ENCODE measurements around the gene NXPE3. TPM values are rescaled to one million over a fixed set of nuclear protein-coding genes. Genes with fewer than 3 reads are reported as not detected.

Gene NXPE3
- total RNA-seq, 6 experiments from 2014 or later: 37.7 to 44.3 (median 41.0) TPM

DNA sequence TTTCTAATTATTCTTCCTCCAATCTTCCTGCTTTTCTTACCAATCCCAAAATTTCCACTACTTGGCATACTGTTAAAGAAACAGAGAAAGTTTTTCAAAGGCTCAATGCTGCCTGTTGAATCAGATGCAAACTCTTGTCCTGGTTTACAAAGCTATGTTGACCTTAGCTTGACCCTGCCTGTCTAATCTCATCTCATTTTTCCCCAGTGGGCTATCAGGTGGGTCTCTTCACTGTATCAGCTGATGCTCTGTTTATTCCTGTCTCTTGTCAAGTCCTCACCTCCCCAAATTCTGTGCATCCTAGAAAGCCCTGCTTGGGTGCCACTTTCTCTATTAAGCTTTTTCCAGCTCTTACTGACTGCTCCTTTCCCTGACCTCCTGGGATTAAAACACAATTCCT is 88.5 kb downstream of the NXPE3 start:
- H3K27ac Mint-ChIP-seq: peak overlapping the region; percentile 12; the same call in 1 of the 2 replicates
- peaks cover 19% of the 10 kb centered on the region for H3K27me3 Mint-ChIP-seq (ENCODE audit: insufficient read depth)
- H3K4me1 Mint-ChIP-seq (ENCODE audit: low read depth): peaks cover 82% of the 10 kb centered on the region

DNA sequence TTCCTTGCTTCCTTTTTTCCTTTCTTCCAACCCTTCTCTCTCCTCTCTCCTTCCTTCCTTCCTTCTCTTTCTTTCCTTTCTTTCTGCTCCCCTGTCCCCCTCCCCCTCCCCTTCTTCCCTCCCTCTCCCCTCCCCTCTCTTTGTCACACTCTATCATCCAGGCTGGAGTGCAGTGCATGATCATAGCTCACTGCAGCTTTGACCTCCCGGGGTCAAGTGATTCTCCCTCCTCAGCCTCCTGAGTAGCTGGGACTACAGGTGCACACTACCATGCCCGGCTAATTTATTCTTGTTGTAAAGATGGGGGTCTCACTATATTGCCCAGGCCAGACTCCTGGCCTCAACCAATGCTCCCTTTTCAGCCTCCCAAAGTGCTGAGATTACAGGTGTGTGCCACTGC is 89.0 kb downstream of the NXPE3 start:
- no peak for DNase-seq
- Mint-ChIP-seq H3K9me3 (peaks cover 6% of the 10 kb centered on the region; the same call in 1 of the 2 replicates), H3K27me3 (ENCODE audit: insufficient read depth) (peaks cover 16% of the 10 kb centered on the region), H3K27ac (peak overlapping the region; percentile 12; the same call in 1 of the 2 replicates), H3K36me3 (ENCODE audit: low read depth) (no peaks in the 10 kb centered on the region), H3K4me1 (ENCODE audit: low read depth) (peaks cover 80% of the 10 kb centered on the region), H3K4me3 (no peak overlapping the region)
- TF ChIP-seq, protein P1, sequence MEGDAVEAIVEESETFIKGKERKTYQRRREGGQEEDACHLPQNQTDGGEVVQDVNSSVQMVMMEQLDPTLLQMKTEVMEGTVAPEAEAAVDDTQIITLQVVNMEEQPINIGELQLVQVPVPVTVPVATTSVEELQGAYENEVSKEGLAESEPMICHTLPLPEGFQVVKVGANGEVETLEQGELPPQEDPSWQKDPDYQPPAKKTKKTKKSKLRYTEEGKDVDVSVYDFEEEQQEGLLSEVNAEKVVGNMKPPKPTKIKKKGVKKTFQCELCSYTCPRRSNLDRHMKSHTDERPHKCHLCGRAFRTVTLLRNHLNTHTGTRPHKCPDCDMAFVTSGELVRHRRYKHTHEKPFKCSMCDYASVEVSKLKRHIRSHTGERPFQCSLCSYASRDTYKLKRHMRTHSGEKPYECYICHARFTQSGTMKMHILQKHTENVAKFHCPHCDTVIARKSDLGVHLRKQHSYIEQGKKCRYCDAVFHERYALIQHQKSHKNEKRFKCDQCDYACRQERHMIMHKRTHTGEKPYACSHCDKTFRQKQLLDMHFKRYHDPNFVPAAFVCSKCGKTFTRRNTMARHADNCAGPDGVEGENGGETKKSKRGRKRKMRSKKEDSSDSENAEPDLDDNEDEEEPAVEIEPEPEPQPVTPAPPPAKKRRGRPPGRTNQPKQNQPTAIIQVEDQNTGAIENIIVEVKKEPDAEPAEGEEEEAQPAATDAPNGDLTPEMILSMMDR (IDR thresholded peaks at IDR 0.05): no peak

More for the DNA sequence above, 88.5 kb downstream of the NXPE3 start:
- no peak overlapping the region for H3K4me3 Mint-ChIP-seq
- H3K9me3 Mint-ChIP-seq: peaks cover 6% of the 10 kb centered on the region; the same call in 1 of the 2 replicates
- TF ChIP-seq, protein P1 (IDR thresholded peaks at IDR 0.05): no peak
- no peaks in the 10 kb centered on the region for H3K36me3 Mint-ChIP-seq (ENCODE audit: low read depth)
- no peak for DNase-seq

DNA sequence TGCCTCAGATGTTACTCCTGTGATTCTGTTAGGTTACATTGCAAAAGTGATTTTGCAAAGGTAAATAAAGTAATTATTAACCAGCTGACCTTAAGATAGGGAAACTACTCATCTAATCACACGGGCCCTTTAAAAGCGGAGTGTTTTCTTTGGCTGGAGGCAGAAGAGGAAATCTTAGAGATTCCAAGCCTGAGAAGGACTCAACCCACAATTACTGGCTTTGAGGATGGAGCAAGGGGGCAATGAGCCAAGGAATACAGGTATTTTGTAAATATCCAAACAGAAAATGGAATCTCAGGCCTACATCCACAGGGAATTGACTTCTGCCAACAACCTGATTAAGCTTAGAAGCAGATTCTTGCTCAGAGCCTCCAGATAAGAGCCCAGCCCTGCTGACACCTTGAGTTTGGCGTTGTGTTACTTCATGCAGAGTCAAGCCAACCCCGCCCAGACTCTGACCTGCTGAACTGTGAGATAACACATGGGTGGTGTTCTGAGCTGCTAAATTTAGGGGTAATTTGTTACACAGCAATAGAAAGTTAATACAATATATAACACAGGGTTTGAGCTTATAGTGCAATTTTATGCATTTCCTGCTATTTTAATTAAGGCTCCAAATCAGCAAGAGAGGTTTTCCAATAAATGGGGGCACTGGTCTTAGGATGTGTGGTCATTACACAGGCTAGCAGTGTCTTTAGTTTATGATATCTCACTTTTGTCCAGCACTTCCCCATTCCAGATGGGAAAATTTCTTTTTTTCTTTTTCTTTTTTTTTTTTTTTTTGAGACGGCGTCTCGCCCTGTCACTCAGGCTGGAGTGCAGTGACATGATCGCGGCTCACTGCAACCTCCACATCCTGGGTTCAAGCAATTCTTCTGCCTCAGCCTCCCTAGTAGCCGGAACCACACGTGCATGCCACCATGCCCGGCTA is 89.8 kb downstream of the NXPE3 start:
- H3K9me3 Mint-ChIP-seq: 0 out of 2 replicates have a peak, but pooled peaks cover 1% of the 10 kb centered on the region
- TF ChIP-seq, protein P1 (IDR thresholded peaks at IDR 0.05): no peak
- no peak overlapping the region for H3K27ac Mint-ChIP-seq
- no peak for DNase-seq
- peaks cover 9% of the 10 kb centered on the region for H3K27me3 Mint-ChIP-seq (ENCODE audit: insufficient read depth)
- H3K4me1 Mint-ChIP-seq (ENCODE audit: low read depth): peaks cover 80% of the 10 kb centered on the region
- no peak overlapping the region for H3K4me3 Mint-ChIP-seq
- no peaks in the 10 kb centered on the region for H3K36me3 Mint-ChIP-seq (ENCODE audit: low read depth)

DNA sequence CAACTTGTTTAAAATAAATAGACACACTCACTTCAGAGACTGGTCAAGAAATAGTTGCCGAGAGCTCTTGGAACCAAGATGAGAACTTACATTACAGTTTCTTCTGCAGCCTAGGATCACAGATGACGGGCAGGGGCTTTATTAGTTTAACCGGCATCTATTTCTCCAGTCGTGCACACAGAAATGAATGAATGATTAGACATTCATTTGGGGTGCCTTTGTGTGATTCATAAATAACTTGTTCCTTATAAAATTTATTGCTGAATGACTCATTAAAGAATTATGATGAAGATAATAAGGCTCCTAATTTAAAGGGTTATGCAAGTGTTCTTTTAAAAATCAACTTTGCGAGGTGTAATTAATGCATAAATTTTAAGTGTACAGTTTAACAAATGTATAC is 91.1 kb downstream of the NXPE3 start:
- Mint-ChIP-seq H3K9me3 (no peaks in the 10 kb centered on the region), H3K27me3 (ENCODE audit: insufficient read depth) (peaks cover 3% of the 10 kb centered on the region), H3K4me1 (ENCODE audit: low read depth) (peaks cover 72% of the 10 kb centered on the region), H3K36me3 (ENCODE audit: low read depth) (no peaks in the 10 kb centered on the region), H3K4me3 (no peak overlapping the region), H3K27ac (peak overlapping the region; percentile 45; the same call in 1 of the 2 replicates)
- TF ChIP-seq, protein P1 (IDR thresholded peaks at IDR 0.05): no peak
- DNase-seq: peak; percentile 63

GRCh38 chr3:101873619-101874018 is 94.6 kb downstream of the NXPE3 start:
- TF ChIP-seq, protein P1 (IDR thresholded peaks at IDR 0.05): no peak
- DNase-seq: peak; percentile 55
- Mint-ChIP-seq H3K4me1 (ENCODE audit: low read depth) (peaks cover 41% of the 10 kb centered on the region), H3K27ac (peak overlapping the region; percentile 77), H3K27me3 (ENCODE audit: insufficient read depth) (no peaks in the 10 kb centered on the region; the same call in 1 of the 2 replicates), H3K4me3 (peak overlapping the region; percentile 43), H3K36me3 (ENCODE audit: low read depth) (no peaks in the 10 kb centered on the region), H3K9me3 (no peaks in the 10 kb centered on the region)

Measured in HFFc6 (cell line).